AG04449 (cell line): ENCODE measurements around the gene CDKN2B-AS1.

Experiments used
- CTCF ChIA-PET: fragments of 350-600 bp; formaldehyde crosslinking; extraction: SDS; loops from one replicate; lab custom pipeline; 2021; ENCODE audit warnings: antibody characterized with exemption; lab: Yijun Ruan, JAX
- POLR2A ChIA-PET: fragments of 400-600, 350-600 bp; formaldehyde crosslinking; extraction: SDS; loops from one replicate; lab custom pipeline; 2020; ENCODE audit warnings: antibody characterized with exemption, inconsistent platforms; lab: Yijun Ruan, JAX
- DNase-seq: peaks from one replicate; pipeline ENCODE4 v3.0.0-alpha.2; 2010; ENCODE audit warnings: low read depth, low spot score
- H3K4me3 ChIP-seq: 2 replicates; pipeline ENCODE4 v1.5.1; 2011; ENCODE audit warnings: low read depth, mild to moderate bottlenecking, control low read depth, low read length
- CTCF ChIP-seq: IDR thresholded peaks from one replicate; pipeline ENCODE4 v1.5.1; 2011; ENCODE audit warnings: mild to moderate bottlenecking, moderate library complexity, low read length, control low read depth, inconsistent platforms; ENCODE audit not compliant: insufficient read depth; ENCODE audit errors: missing control alignments

The CDKN2B-AS1 gene

DNA sequence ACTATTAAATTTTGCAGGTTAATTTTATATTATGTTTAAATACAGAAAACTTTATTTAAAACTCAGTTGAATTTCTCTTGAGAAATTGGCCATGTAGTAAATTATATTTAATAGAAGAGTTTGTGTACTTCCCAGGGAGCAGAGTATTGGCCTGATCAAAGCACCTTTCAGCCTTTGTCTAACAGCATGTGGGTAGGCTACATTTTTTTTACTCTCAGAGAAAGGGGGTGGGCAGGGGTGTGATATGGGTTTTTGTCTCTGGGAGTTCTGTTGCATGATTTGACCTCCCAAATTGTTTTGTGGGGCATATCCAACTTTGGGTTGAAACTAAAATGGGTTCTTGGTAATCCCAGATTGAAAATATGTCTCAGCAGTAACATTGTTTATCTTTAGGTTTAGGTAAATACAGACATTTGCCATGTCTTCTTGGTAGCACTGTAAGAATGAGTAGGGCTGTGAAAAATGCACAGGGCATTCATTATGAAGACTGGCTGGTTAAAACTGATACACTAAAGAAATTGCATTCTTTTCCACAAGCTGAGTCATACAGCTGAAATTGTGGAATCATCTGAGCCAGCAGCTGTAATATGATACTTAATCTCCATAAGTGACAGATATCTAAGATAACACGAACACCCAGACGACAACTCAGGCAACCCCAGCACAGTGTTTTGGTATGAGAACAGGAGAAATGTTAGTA is 89.9 kb downstream of the CDKN2B-AS1 start:
- CTCF ChIA-PET = interaction anchor here (1.1 to 2.6 kb wide), 3 partner anchors 47 to 155 kb away, joined by 3 to 11 read pairs (median 4); partner anchors contain the start of gene CDKN2B
- peak; percentile 94 for DNase-seq
- POLR2A ChIA-PET = interaction anchor here (0.7 kb wide), 1 partner anchor 19 kb away, joined by 3 read pairs; no protein-coding TSS in a partner anchor
- no peak overlapping the region for H3K4me3 ChIP-seq
- TF ChIP-seq CTCF = no peak

DNA sequence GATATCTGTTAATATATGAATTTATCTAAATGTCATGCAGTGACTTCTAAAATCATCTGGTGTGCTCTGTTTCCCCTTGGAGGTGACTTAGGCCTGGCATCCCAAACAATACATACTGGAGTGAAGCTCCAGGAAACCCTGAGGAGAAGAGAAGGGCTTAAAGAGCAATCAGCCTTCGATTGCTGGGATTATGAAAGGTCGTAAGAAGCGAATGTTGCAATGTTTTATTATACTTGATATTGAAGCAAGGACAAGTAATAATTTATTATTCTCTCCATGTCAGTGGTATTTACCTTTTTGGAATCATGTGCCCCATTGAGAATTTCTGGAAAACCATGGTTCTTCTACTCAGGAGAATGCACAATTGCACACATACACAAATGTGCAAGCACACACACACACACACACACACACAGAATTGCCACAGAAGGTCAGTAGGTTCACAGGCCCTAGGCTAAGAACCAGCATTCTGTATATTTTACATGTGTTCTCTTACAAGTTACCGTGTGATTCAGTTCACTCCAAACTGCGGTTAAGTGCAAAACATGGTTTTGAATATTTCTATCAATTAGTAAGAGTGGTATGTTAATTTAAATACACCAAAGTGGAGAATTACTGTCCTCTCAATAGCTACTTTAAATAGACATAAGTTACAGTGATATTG is 93.6 kb downstream of the CDKN2B-AS1 start:
- no peak overlapping the region for H3K4me3 ChIP-seq
- ChIA-PET POLR2A (no interaction called here), CTCF (interaction anchor here (0.6 kb wide), 1 partner anchor 151 kb away, joined by 4 read pairs; no protein-coding TSS in a partner anchor)
- no peak for TF ChIP-seq CTCF
- DNase-seq = no peak

DNA sequence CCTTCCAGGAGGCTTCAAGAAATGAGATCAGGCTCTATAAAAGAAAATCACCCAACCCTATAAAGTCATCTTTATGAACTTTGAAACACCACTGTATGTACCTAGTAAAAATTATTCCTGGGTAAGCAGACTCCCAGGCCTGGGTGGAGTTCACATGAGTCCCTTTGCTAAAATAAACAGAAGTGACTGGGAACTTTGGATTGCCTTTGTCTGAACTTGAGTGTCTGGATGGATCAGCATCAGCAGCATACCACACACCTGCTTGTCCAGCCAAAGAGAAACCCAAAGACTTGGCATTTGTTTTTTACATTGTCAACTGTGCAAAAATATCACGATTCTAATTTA is 94.1 kb downstream of the CDKN2B-AS1 start:
- TF ChIP-seq CTCF = no peak
- H3K4me3 ChIP-seq = no peak overlapping the region
- POLR2A ChIA-PET = no interaction called here
- no peak for DNase-seq
- CTCF ChIA-PET = interaction anchor here (0.6 kb wide), 1 partner anchor 150 kb away, joined by 4 read pairs; no protein-coding TSS in a partner anchor

GRCh38 chr9:22097707-22098106 is 103.1 kb downstream of the CDKN2B-AS1 start:
- peak; percentile 75 for DNase-seq
- no peak overlapping the region for H3K4me3 ChIP-seq
- ChIA-PET POLR2A (no interaction called here), CTCF (interaction anchor here (0.6 to 0.7 kb wide), 2 partner anchors 22 to 89 kb away, joined by 3 read pairs; partner anchors contain the start of gene CDKN2B)
- TF ChIP-seq CTCF = no peak

- CTCF ChIA-PET = no interaction called here
- no peak for DNase-seq
- POLR2A ChIA-PET = no interaction called here
- TF ChIP-seq CTCF = no peak
- no peak overlapping the region for H3K4me3 ChIP-seq
Observed at GRCh38 chr9:22098643-22099332, 104.2 kb downstream of the CDKN2B-AS1 start.

DNA sequence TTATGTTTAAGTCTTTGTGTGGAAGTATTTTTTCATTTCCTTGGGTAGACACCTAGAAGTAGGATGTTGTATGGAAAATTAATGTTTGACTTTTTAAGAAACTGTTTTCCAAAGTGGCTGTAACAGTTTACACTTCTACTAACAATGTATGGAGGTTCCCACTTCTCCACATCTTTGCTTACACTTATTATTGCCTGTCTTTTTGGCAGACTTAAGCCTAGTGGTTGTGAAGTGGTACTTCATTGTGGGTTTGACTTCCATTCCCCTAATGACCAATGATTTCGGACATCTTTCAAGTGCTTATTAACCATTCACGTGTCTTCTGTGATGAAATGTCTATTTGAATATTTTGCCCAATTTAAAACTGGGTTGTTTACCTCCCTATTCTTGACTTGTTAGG is 106.0 kb downstream of the CDKN2B-AS1 start:
- ChIA-PET CTCF (no interaction called here), POLR2A (no interaction called here)
- no peak overlapping the region for H3K4me3 ChIP-seq
- no peak for DNase-seq
- no peak for TF ChIP-seq CTCF
